PC-3 (cell line): ENCODE data around the gene GIPC3. TPM values are rescaled to one million over a fixed set of nuclear protein-coding genes. Genes with fewer than 3 reads are reported as not detected.

ENCODE experiments used
- ATAC-seq: fragments of 200-7000 bp; cut with Tn5 transposase; 2 replicates; pipeline ENCODE4 v1.9.1; 2020; ENCODE audit warnings: mild to moderate bottlenecking, moderate library complexity
- BruUV-seq: library from RNA; stranded (reverse); fragments of 400-500 nt; replicated peaks from 2 replicates; lab custom pipeline; 2021; lab: Mats Ljungman, UMichigan
- CTCF ChIA-PET: fragments of 300-600 bp; sonication (Branson Sonifier 250); formaldehyde crosslinking; loops from one replicate; lab custom pipeline; 2022; ENCODE audit warnings: antibody characterized with exemption; lab: Charles Lee
- POLR2A ChIA-PET: fragments of 300-600 bp; sonication (Branson Sonifier 250); formaldehyde crosslinking; loops from one replicate; lab custom pipeline; 2022; ENCODE audit warnings: antibody characterized with exemption; ENCODE audit not compliant: unreplicated experiment; lab: Charles Lee
- DNase-seq: peaks from one replicate; pipeline ENCODE4 v3.0.0-alpha.2; 2015
- H2AFZ ChIP-seq: fragments of 300-600 bp; sonication (generic); 2 replicates; pipeline ENCODE4 v1.6.0; 2016; ENCODE audit warnings: antibody characterized with exemption, low read length
- H3F3A ChIP-seq: fragments of 300-600 bp; sonication (generic); one replicate; pipeline ENCODE4 v1.6.0; 2017; ENCODE audit warnings: antibody characterized with exemption, low read length, control low read depth, mild to moderate bottlenecking; ENCODE audit not compliant: unreplicated experiment
- H3K27ac ChIP-seq: fragments of 300-600 bp; sonication (generic); 2 replicates; pipeline ENCODE4 v1.5.1; 2016; ENCODE audit warnings: mild to moderate bottlenecking, low read length
- H3K27me3 ChIP-seq: fragments of 300-600 bp; sonication (generic); 2 replicates; pipeline ENCODE4 v1.6.1; 2016; ENCODE audit warnings: low read length, mixed read lengths
- H3K36me3 ChIP-seq: fragments of 300-600 bp; sonication (generic); 2 replicates; pipeline ENCODE4 v1.6.1; 2016; ENCODE audit warnings: low read depth, mixed run types, low read length, mixed read lengths
- H3K4me1 ChIP-seq: fragments of 300-600 bp; sonication (generic); 2 replicates; pipeline ENCODE4 v1.5.1; 2016; ENCODE audit warnings: low read length; ENCODE audit not compliant: insufficient read depth
- H3K4me2 ChIP-seq: fragments of 300-600 bp; sonication (generic); 2 replicates; pipeline ENCODE4 v1.6.0; 2016; ENCODE audit warnings: low read length
- H3K4me3 ChIP-seq: fragments of 300-600 bp; sonication (generic); 2 replicates; pipeline ENCODE4 v1.5.1; 2016; ENCODE audit warnings: mild to moderate bottlenecking, low read length, mixed read lengths
- H3K79me2 ChIP-seq: fragments of 300-600 bp; sonication (generic); 2 replicates; pipeline ENCODE4 v1.6.1; 2017; ENCODE audit warnings: low read length, mixed read lengths
- H3K9ac ChIP-seq: fragments of 300-600 bp; sonication (generic); 2 replicates; pipeline ENCODE4 v1.6.0; 2016; ENCODE audit warnings: mild to moderate bottlenecking, low read length
- H3K9me2 ChIP-seq: fragments of 300-600 bp; sonication (generic); replicated peaks from 2 replicates; pipeline ENCODE4 v1.6.1; 2016; ENCODE audit warnings: mixed run types, low read length, mixed read lengths
- H3K9me3 ChIP-seq: fragments of 300-600 bp; sonication (generic); 2 replicates; pipeline ENCODE4 v1.6.1; 2016; ENCODE audit warnings: low read length, mixed read lengths
- H4K20me1 ChIP-seq: fragments of 300-600 bp; sonication (generic); 2 replicates; pipeline ENCODE4 v1.6.1; 2016; ENCODE audit warnings: low read length, mixed read lengths
- CTCF ChIP-seq: fragments of 300-600 bp; sonication (generic); conservative IDR thresholded peaks from 2 replicates; pipeline ENCODE4 v1.5.1; 2017; ENCODE audit warnings: antibody characterized with exemption, low read depth, mild to moderate bottlenecking, low read length
- EZH2 ChIP-seq: fragments of 300-600 bp; sonication (generic); IDR thresholded peaks from one replicate; pipeline ENCODE4 v1.6.1; 2017; ENCODE audit warnings: antibody characterized with exemption, mild to moderate bottlenecking, low read length; ENCODE audit not compliant: unreplicated experiment
- EZH2phosphoT487 ChIP-seq: fragments of 300-600 bp; sonication (generic); IDR thresholded peaks from 2 replicates; pipeline ENCODE4 v1.6.1; 2018; ENCODE audit warnings: mild to moderate bottlenecking, antibody characterized with exemption, low read length, borderline replicate concordance
- intact Hi-C: fragments of 100-400 bp; cut with micrococcal nuclease; formaldehyde crosslinking; loops from 2 replicates; pipeline ENCODE4 v1.9.0; 2023
- total RNA-seq: library from RNA; depleted of rRNA; stranded (reverse); fragments of >200 nt; gene quantifications from 2 replicates; pipeline ENCODE4 v1.2.3, GENCODE V29; 2014

The GIPC3 gene
- total RNA-seq, 1 experiment from 2014 or later = 0.18 TPM

DNA sequence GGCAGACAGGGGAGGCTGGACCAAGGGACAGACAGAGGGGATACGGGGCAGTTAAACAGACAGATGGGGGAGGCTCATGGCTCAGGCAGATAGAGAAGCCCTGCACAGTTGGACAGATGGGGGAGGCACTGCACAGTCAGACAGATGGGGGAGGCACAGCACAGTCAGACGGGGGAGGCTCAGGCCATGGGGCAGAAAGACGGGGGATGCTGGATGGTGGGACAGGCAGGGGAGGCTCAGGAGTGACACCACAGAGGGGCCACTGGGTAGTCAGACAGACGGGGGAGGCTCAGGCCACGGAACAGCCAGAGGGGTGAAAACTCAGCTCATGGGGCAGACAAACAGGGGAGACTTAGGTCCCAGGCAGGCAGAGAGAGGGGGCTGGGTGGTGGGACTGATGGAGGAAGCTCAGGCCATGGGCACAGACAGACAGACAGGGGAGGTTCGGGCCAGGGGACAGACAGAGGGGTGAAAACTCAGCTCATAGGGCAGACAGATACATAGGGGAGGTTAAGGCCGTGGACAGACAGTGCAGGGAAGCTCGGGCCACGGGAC lies 28.8 kb upstream of the GIPC3 start:
- Histone ChIP-seq H3K4me3 (peak overlapping the region; percentile 91), H3K36me3 (no peaks in the 10 kb centered on the region), H3K9me3 (no peaks in the 10 kb centered on the region), H3F3A (no peaks in the 10 kb centered on the region), H3K79me2 (peaks cover 41% of the 10 kb centered on the region), H3K9ac (peak overlapping the region; percentile 76), H3K4me1 (peaks cover 12% of the 10 kb centered on the region; the same call in 1 of the 2 replicates), H3K27me3 (no peaks in the 10 kb centered on the region), H3K9me2 (no peaks in the 10 kb centered on the region), H4K20me1 (peaks cover 18% of the 10 kb centered on the region), H3K27ac (no peak overlapping the region), H3K4me2 (peak overlapping the region; percentile 92), H2AFZ (no peak overlapping the region)
- ChIA-PET CTCF (no interaction called here), POLR2A (interaction anchor here (0.6 kb wide), 1 partner anchor 11 kb away, joined by 13 read pairs; no protein-coding TSS in a partner anchor)
- intact Hi-C loops = no loop called here
- no peak for TF ChIP-seq EZH2phosphoT487
- no peak for TF ChIP-seq CTCF
- TF ChIP-seq EZH2 = no peak
- no peak for ATAC-seq
- DNase-seq = no peak
- BruUV-seq = no TSS peak

DNA sequence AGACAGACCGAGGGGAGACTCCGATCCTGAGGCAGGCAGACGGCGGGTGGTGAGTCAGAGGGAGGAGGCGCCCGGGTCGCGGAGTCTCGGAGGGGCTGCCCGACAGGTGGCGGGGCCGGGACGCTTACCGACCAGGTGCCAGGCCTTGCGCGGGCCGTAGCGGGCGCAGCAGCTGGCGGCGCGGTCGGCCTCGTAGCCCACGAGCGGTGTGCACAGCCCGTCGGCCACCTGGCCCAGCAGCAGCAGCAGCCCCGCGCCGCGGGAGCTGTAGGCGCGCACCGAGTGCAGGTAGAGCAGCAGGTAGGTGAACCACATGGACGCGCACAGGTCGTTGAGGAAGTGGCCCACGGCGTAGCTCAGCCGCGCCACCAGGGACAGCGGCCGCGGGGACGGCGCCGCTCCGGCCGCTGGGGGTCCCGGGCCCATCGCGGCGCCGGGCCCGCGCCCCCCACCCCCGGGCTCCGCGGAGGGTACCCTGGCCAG lies 28.3 kb upstream of the GIPC3 start:
- TF ChIP-seq CTCF = no peak
- TF ChIP-seq EZH2phosphoT487 = no peak
- no peaks in the 10 kb centered on the region for H3K9me3 ChIP-seq
- H3K79me2 ChIP-seq = peaks cover 41% of the 10 kb centered on the region
- H4K20me1 ChIP-seq = peaks cover 18% of the 10 kb centered on the region
- H3K36me3 ChIP-seq = no peaks in the 10 kb centered on the region
- H3K4me2 ChIP-seq = peak overlapping the region; percentile 92
- peak overlapping the region; percentile 91 for H3K4me3 ChIP-seq
- DNase-seq (peak; percentile 45), ATAC-seq (peak; percentile 19)
- H3K27me3 ChIP-seq = no peaks in the 10 kb centered on the region
- CTCF ChIA-PET = no interaction called here
- no peak overlapping the region for H2AFZ ChIP-seq
- H3K27ac ChIP-seq = peak overlapping the region; percentile 30; the same call in 1 of the 2 replicates
- POLR2A ChIA-PET = interaction anchor here (0.6 kb wide), 1 partner anchor 12 kb away, joined by 13 read pairs; no protein-coding TSS in a partner anchor
- H3K9me2 ChIP-seq = no peaks in the 10 kb centered on the region
- peak overlapping the region; percentile 76 for H3K9ac ChIP-seq
- H3F3A ChIP-seq = no peaks in the 10 kb centered on the region
- H3K4me1 ChIP-seq = peaks cover 13% of the 10 kb centered on the region; the same call in 1 of the 2 replicates
- BruUV-seq = no TSS peak
- intact Hi-C loops = no loop called here
